ENCODE measurements around the gene EXOC3L4. TPM values are rescaled to one million over a fixed set of nuclear protein-coding genes. Genes with fewer than 3 reads are reported as not detected.

EXOC3L4 gene
- total RNA-seq, 4 donors from 2014 or later: 0.22 to 0.68 TPM; not detected in 2

GRCh38 chr14:103132381-103133209, 38.1 kb downstream of the EXOC3L4 start:
- TF ChIP-seq CTCF (IDR thresholded peaks at IDR 0.05; ENCODE audit: low read depth): no peak

- no peak for TF ChIP-seq CTCF (IDR thresholded peaks at IDR 0.05; ENCODE audit: low read depth)
Measured at GRCh38 chr14:103133210-103134140, 39.0 kb downstream of the EXOC3L4 start.

GRCh38 chr14:103134405-103134804, 39.9 kb downstream of the EXOC3L4 start:
- TF ChIP-seq CTCF (IDR thresholded peaks at IDR 0.05; ENCODE audit: low read depth): no peak

GRCh38 chr14:103134919-103135318, 40.4 kb downstream of the EXOC3L4 start:
- TF ChIP-seq CTCF (IDR thresholded peaks at IDR 0.05; ENCODE audit: low read depth): no peak

- TF ChIP-seq CTCF (IDR thresholded peaks at IDR 0.05; ENCODE audit: low read depth): no peak
Measured at GRCh38 chr14:103135333-103136260, 41.1 kb downstream of the EXOC3L4 start.

GRCh38 chr14:103136388-103137271, 42.1 kb downstream of the EXOC3L4 start:
- TF ChIP-seq CTCF (IDR thresholded peaks at IDR 0.05; ENCODE audit: low read depth): no peak
